NCI-H2107 treated with DMSO at 0.1 percent for 48 hours (cell line): ENCODE data around the gene SVBP.
"Not testable (repeated sequence)": the region's sequence is repeated elsewhere in the genome, so short reads cannot be mapped to it uniquely, and the experiment has no call there.

Source experiments
- DNase-seq: peaks from one replicate; lab custom pipeline; 2025; ENCODE audit not compliant: unreplicated experiment; lab: John Stamatoyannopoulos, UW

SVBP gene

GRCh38 chr1:42841440-42842147 is 24.4 kb upstream of the SVBP start:
- DNase-seq: no peak

GRCh38 chr1:42841010-42841409 is 23.8 kb upstream of the SVBP start:
- no peak for DNase-seq

- DNase-seq: no peak
Observed at GRCh38 chr1:42838482-42839190, 21.4 kb upstream of the SVBP start.

GRCh38 chr1:42837709-42838108 is 20.5 kb upstream of the SVBP start:
- DNase-seq: no peak

- DNase-seq: no peak
Observed at GRCh38 chr1:42835422-42835821, 18.2 kb upstream of the SVBP start.

GRCh38 chr1:42834803-42835202 is 17.6 kb upstream of the SVBP start:
- DNase-seq: no peak

GRCh38 chr1:42833981-42834380 is 16.8 kb upstream of the SVBP start:
- no peak for DNase-seq

GRCh38 chr1:42832641-42833240 is 15.5 kb upstream of the SVBP start:
- no peak for DNase-seq

GRCh38 chr1:42831273-42831672 is 14.1 kb upstream of the SVBP start:
- DNase-seq: no peak

- no peak for DNase-seq
Observed at GRCh38 chr1:42830631-42831030, 13.4 kb upstream of the SVBP start.

- no peak for DNase-seq
Observed at GRCh38 chr1:42825036-42825851, 8.0 kb upstream of the SVBP start.

GRCh38 chr1:42824481-42825035 is 7.4 kb upstream of the SVBP start:
- DNase-seq: no peak

GRCh38 chr1:42822800-42823392 is 5.7 kb upstream of the SVBP start:
- DNase-seq: peak; percentile 50

- DNase-seq: no peak
Observed at GRCh38 chr1:42821690-42822089, 4.5 kb upstream of the SVBP start.

GRCh38 chr1:42820813-42821212 is 3.6 kb upstream of the SVBP start:
- DNase-seq: no peak

- no peak for DNase-seq
Observed at GRCh38 chr1:42817976-42818375, 779 bp upstream of the SVBP start.

- no peak for DNase-seq
Observed at GRCh38 chr1:42817440-42817767, 207 bp upstream of the SVBP start.

GRCh38 chr1:42815941-42816584 is 1.1 kb downstream of the SVBP start:
- peak; percentile 72 for DNase-seq

GRCh38 chr1:42814815-42815214 is 2.4 kb downstream of the SVBP start:
- DNase-seq: not testable (repeated sequence)

- no peak for DNase-seq
Observed at GRCh38 chr1:42807056-42807668, 10.0 kb downstream of the SVBP start.
